Neutrophil (primary cell): ENCODE results near the gene KIAA2012.

Source experiments
- H3K27ac ChIP-seq: fragments of 200-600 bp; sonication (generic); 2 replicates; pipeline ENCODE4 v1.5.1; 2016; ENCODE audit warnings: mild to moderate bottlenecking, moderate library complexity
- H3K27me3 ChIP-seq: fragments of 200-600 bp; sonication (generic); 2 replicates; pipeline ENCODE4 v1.6.0; 2016; ENCODE audit warnings: mild to moderate bottlenecking
- H3K36me3 ChIP-seq: fragments of 200-600 bp; sonication (generic); 2 replicates; pipeline ENCODE4 v1.5.1; 2017
- H3K4me1 ChIP-seq, 2 experiments: fragments of 200-600 bp in 1 of 2; sonication (generic) in 1 of 2; 1 replicate in 1 of 2; 2 replicates in 1 of 2; pipeline versions ENCODE4 v1.5.1 to v1.6.1; 2013 to 2016; ENCODE audit warnings: low read depth in 1 of 2, low read length in 1 of 2, mild to moderate bottlenecking in 1 of 2, moderate library complexity in 1 of 2; ENCODE audit not compliant: control insufficient read depth in 1 of 2, insufficient read depth in 1 of 2
- H3K4me3 ChIP-seq, 2 experiments: fragments of 200-600 bp in 1 of 2; sonication (generic) in 1 of 2; 1 replicate in 1 of 2; 2 replicates in 1 of 2; pipeline ENCODE4 v1.5.1; 2013 to 2016; ENCODE audit warnings: low read depth in 1 of 2, low read length in 1 of 2, mild to moderate bottlenecking in 1 of 2, moderate library complexity in 1 of 2
- H3K9me3 ChIP-seq: fragments of 200-600 bp; sonication (generic); 2 replicates; pipeline ENCODE4 v1.5.1; 2016
- TF ChIP-seq, protein P1 (sequence below): fragments of 200-600 bp; sonication (generic); IDR thresholded peaks from 2 replicates; pipeline ENCODE4 v1.5.1; 2016; ENCODE audit warnings: antibody characterized with exemption

The KIAA2012 gene

DNA sequence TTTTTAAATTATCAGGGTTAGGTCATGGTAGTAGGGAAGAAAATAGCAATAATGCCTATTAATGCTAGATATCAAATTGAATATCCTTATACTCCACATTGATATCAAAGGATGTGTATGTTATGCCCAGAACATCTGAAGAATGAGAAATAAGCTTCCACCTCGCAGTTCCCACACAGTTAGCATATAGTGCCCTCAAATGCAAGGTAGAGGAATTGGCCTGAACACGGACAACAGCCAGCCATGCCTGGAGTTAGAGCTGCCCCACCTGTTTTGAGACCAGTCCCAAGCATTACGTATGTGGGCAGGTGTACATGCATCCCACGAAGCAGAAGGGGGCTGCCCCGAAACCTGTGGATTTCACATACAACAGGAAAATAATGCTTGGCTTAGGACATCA is 85.7 kb downstream of the KIAA2012 start:
- TF ChIP-seq, protein P1, sequence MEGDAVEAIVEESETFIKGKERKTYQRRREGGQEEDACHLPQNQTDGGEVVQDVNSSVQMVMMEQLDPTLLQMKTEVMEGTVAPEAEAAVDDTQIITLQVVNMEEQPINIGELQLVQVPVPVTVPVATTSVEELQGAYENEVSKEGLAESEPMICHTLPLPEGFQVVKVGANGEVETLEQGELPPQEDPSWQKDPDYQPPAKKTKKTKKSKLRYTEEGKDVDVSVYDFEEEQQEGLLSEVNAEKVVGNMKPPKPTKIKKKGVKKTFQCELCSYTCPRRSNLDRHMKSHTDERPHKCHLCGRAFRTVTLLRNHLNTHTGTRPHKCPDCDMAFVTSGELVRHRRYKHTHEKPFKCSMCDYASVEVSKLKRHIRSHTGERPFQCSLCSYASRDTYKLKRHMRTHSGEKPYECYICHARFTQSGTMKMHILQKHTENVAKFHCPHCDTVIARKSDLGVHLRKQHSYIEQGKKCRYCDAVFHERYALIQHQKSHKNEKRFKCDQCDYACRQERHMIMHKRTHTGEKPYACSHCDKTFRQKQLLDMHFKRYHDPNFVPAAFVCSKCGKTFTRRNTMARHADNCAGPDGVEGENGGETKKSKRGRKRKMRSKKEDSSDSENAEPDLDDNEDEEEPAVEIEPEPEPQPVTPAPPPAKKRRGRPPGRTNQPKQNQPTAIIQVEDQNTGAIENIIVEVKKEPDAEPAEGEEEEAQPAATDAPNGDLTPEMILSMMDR = no peak
- H3K27ac ChIP-seq = no peak overlapping the region
- H3K4me1 ChIP-seq = no peaks in the 10 kb centered on the region
- H3K4me3 ChIP-seq = no peak overlapping the region
- no peaks in the 10 kb centered on the region for H3K27me3 ChIP-seq
- H3K36me3 ChIP-seq = no peaks in the 10 kb centered on the region
- no peaks in the 10 kb centered on the region for H3K9me3 ChIP-seq

DNA sequence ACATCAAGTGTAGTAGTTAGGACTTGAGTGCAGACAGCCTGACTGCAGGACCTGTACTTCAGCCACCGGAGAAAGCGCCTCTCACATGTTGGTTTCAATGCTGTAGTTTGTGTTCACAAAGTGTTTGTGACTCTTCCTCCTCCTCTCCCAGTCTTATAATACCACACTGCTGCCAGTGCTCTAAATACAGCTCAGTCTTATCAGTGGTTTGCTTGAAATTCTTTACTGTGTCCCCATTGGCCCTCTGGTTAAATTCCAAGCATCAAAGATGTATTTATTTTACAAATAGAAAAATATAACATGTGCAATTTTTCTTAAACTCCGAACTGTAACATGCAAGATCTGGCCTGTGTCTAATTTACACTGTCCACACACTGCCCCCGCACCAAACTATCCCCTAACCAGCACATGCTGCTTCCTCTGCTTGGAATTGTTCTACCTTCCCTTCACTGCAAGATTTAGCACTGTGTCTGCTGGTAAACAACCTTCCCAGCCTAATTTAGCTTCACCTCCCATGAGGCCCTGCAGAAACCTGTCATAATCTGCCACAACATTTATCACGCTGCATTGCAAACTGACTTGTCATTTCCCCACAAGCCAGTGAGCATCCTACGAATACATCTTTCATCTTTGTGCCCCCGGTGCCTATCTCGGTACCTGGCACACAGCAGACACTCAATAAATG is 88.2 kb downstream of the KIAA2012 start:
- no peak overlapping the region for H3K27ac ChIP-seq
- H3K27me3 ChIP-seq = no peaks in the 10 kb centered on the region
- no peak overlapping the region for H3K4me3 ChIP-seq
- TF ChIP-seq, protein P1 = no peak
- H3K4me1 ChIP-seq = no peaks in the 10 kb centered on the region
- H3K36me3 ChIP-seq = no peaks in the 10 kb centered on the region
- no peaks in the 10 kb centered on the region for H3K9me3 ChIP-seq

DNA sequence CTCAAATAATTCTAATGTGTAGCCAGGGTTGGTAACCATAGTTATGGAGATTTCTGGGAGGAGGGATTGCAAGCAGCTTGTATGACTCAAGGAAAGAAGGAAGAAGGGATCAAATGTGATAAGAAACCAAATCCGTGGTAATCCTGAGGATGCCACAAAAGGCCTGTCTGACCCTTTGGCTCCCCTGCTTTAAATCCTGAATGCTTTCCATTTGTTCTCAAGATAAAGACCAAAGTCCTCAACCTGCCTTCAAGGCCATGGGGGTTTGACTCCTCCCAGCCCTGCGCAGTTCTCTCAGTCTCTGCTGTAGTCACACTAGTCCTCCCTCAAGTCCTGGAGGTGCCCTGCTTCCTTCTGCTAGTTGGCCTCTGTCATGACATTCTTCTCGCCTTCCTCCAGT is 91.4 kb downstream of the KIAA2012 start:
- Histone ChIP-seq H3K4me3 (no peak overlapping the region), H3K27me3 (no peaks in the 10 kb centered on the region), H3K27ac (no peak overlapping the region), H3K4me1 (no peaks in the 10 kb centered on the region), H3K36me3 (no peaks in the 10 kb centered on the region), H3K9me3 (no peaks in the 10 kb centered on the region)
- TF ChIP-seq, protein P1 = no peak

DNA sequence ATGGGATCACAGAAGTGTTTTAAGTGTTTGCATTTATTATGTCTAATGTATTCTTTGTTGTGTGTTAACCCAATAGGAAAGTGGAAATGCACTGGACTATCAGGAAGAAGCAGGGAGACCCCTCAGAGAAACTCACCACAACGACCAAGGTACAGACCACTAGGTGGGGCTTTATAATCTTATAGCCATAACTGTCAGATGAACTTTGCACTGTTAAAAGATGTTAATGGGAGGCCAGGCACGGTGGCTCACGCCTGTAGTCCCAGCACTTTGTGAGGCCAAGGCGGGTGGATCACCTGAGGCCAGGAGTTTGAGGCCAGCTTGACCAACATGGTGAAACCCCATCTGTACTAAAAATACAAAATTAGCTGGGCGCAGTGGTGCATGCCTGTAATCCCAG is 92.2 kb downstream of the KIAA2012 start:
- H3K27ac ChIP-seq = no peak overlapping the region
- peaks cover 7% of the 10 kb centered on the region for H3K27me3 ChIP-seq
- H3K4me3 ChIP-seq = no peak overlapping the region
- TF ChIP-seq, protein P1 = no peak
- H3K36me3 ChIP-seq = no peaks in the 10 kb centered on the region
- no peaks in the 10 kb centered on the region for H3K9me3 ChIP-seq
- no peaks in the 10 kb centered on the region for H3K4me1 ChIP-seq

DNA sequence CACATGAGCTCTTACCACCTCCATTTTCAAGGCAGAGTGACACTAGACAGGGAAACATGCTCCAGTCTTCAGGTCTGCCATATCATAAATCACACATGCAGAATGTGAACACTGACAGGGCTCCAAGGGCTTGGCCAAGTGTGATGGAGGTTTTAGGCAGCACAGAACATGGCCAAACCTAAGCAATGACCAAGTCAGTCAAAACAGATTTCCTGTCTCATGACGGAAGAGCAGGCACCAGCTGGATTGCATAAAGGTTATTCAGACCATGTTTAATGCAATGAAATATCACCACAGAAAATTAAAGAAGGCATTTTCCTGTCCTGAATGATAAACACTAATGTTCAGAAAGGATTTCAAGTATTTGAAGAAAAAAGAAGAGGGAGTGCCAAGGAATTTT is 92.9 kb downstream of the KIAA2012 start:
- Histone ChIP-seq H3K36me3 (no peaks in the 10 kb centered on the region), H3K9me3 (no peaks in the 10 kb centered on the region), H3K27ac (no peak overlapping the region), H3K4me3 (no peak overlapping the region), H3K27me3 (peaks cover 14% of the 10 kb centered on the region), H3K4me1 (no peaks in the 10 kb centered on the region)
- TF ChIP-seq, protein P1 = no peak
